PFSK-1 (cell line): Measurements from ENCODE around the gene SLC25A47.

ENCODE experiments used
- TAF1 ChIP-seq: IDR thresholded peaks from 2 replicates; pipeline ENCODE4 v1.6.1; 2012; ENCODE audit warnings: low read length, control low read depth, borderline replicate concordance; ENCODE audit not compliant: insufficient read depth
- TF ChIP-seq, protein P1 (sequence below), 2 experiments: IDR thresholded peaks; 2 replicates each; pipeline versions ENCODE4 v1.6.1 to v1.8.0; 2011 to 2012; ENCODE audit warnings: low read depth in 2 of 2, low read length in 2 of 2, control low read depth in 1 of 2, inconsistent platforms in 1 of 2, mild to moderate bottlenecking in 1 of 2, moderate library complexity in 1 of 2; ENCODE audit not compliant: insufficient read depth in 1 of 2

DNA sequence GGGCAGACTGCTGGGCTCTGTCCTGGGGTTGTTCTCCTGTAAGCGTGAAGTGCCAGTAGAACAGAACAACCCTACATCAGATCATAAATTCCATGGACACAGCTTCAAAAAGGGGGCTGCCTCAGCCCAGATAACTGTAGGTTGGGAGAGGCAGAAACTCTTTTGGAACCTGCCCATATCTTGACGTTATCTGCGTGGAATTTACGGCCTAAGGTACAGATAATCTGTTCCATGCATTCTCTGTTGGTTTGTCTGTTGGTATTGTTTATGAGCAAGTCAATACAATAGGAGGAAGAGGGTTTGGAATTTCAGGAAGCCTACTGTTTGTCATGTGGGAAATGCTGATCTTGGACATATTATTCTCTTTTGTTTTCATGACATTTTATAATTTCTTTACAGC lies 36.7 kb downstream of the SLC25A47 start:
- TF ChIP-seq TAF1, result no peak
- TF ChIP-seq, protein P1, sequence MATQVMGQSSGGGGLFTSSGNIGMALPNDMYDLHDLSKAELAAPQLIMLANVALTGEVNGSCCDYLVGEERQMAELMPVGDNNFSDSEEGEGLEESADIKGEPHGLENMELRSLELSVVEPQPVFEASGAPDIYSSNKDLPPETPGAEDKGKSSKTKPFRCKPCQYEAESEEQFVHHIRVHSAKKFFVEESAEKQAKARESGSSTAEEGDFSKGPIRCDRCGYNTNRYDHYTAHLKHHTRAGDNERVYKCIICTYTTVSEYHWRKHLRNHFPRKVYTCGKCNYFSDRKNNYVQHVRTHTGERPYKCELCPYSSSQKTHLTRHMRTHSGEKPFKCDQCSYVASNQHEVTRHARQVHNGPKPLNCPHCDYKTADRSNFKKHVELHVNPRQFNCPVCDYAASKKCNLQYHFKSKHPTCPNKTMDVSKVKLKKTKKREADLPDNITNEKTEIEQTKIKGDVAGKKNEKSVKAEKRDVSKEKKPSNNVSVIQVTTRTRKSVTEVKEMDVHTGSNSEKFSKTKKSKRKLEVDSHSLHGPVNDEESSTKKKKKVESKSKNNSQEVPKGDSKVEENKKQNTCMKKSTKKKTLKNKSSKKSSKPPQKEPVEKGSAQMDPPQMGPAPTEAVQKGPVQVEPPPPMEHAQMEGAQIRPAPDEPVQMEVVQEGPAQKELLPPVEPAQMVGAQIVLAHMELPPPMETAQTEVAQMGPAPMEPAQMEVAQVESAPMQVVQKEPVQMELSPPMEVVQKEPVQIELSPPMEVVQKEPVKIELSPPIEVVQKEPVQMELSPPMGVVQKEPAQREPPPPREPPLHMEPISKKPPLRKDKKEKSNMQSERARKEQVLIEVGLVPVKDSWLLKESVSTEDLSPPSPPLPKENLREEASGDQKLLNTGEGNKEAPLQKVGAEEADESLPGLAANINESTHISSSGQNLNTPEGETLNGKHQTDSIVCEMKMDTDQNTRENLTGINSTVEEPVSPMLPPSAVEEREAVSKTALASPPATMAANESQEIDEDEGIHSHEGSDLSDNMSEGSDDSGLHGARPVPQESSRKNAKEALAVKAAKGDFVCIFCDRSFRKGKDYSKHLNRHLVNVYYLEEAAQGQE (IDR thresholded peaks at IDR 0.05; ENCODE audit: insufficient read depth in 1 of 2, low read depth in 2 of 2, low read length in 2 of 2), result no peak
